Astrocyte (in vitro differentiated cells and primary cell): ENCODE results near the gene OTOP3. TPM values are rescaled to one million over a fixed set of nuclear protein-coding genes. Genes with fewer than 3 reads are reported as not detected.

ENCODE experiments used
- DNase-seq: peaks from one replicate; pipeline ENCODE4 v3.0.0-alpha.2; 2010; ENCODE audit warnings: low read depth
- FAIRE-seq: peaks from 2 replicates; lab custom pipeline; 2011; peaks lifted over from hg19 to GRCh38; lab: Jason Lieb, UNC
- H2AFZ ChIP-seq: 2 replicates; pipeline ENCODE4 v1.6.0; 2012; ENCODE audit warnings: low read depth, low read length, inconsistent platforms
- H3K27ac ChIP-seq: 2 replicates; pipeline ENCODE4 v1.5.1; 2011; ENCODE audit warnings: low read depth, low read length, inconsistent platforms
- H3K27me3 ChIP-seq: 2 replicates; pipeline ENCODE4 v1.6.0; 2011; ENCODE audit warnings: low read length, inconsistent platforms; ENCODE audit not compliant: insufficient read depth
- H3K36me3 ChIP-seq: 2 replicates; pipeline ENCODE4 v1.5.1; 2011; ENCODE audit warnings: low read length, inconsistent platforms; ENCODE audit not compliant: insufficient read depth
- H3K4me1 ChIP-seq: 2 replicates; pipeline ENCODE4 v1.5.1; 2011; ENCODE audit warnings: low read length, inconsistent platforms; ENCODE audit not compliant: insufficient read depth
- H3K4me2 ChIP-seq: 2 replicates; pipeline ENCODE4 v1.6.0; 2012; ENCODE audit warnings: low read length, inconsistent platforms
- H3K4me3 ChIP-seq: 2 replicates; pipeline ENCODE4 v1.5.1; 2011; ENCODE audit warnings: low read depth, mild to moderate bottlenecking, low read length, inconsistent platforms; ENCODE audit not compliant: insufficient read depth
- H3K79me2 ChIP-seq: 2 replicates; pipeline ENCODE4 v1.6.0; 2012; ENCODE audit warnings: mild to moderate bottlenecking, low read length, inconsistent platforms; ENCODE audit not compliant: insufficient read depth
- H3K9ac ChIP-seq: 2 replicates; pipeline ENCODE4 v1.6.0; 2012; ENCODE audit warnings: mild to moderate bottlenecking, low read length, inconsistent platforms
- H3K9me3 ChIP-seq: 2 replicates; pipeline ENCODE4 v1.5.1; 2012; ENCODE audit warnings: low read depth, mild to moderate bottlenecking, low read length, inconsistent platforms; ENCODE audit not compliant: insufficient read depth
- H4K20me1 ChIP-seq: 2 replicates; pipeline ENCODE4 v1.6.0; 2012; ENCODE audit warnings: low read length, inconsistent platforms; ENCODE audit not compliant: insufficient read depth
- H3K27ac Mint-ChIP-seq: one replicate; pipeline ENCODE4 v1.8.0; 2021; ENCODE audit warnings: mild to moderate bottlenecking, mixed read lengths; ENCODE audit not compliant: unreplicated experiment
- H3K27me3 Mint-ChIP-seq: one replicate; pipeline ENCODE4 v1.8.0; 2021; ENCODE audit warnings: low read depth, mixed read lengths; ENCODE audit not compliant: unreplicated experiment
- H3K36me3 Mint-ChIP-seq: one replicate; pipeline ENCODE4 v1.8.0; 2021; ENCODE audit warnings: low read depth, mixed read lengths; ENCODE audit not compliant: unreplicated experiment
- H3K4me1 Mint-ChIP-seq: one replicate; pipeline ENCODE4 v1.8.0; 2021; ENCODE audit warnings: low read depth, mixed read lengths; ENCODE audit not compliant: unreplicated experiment
- H3K4me3 Mint-ChIP-seq: one replicate; pipeline ENCODE4 v1.8.0; 2021; ENCODE audit warnings: mild to moderate bottlenecking, moderate library complexity, mixed read lengths; ENCODE audit not compliant: unreplicated experiment
- H3K9me3 Mint-ChIP-seq: one replicate; pipeline ENCODE4 v1.8.0; 2021; ENCODE audit warnings: mild to moderate bottlenecking, mixed read lengths; ENCODE audit not compliant: unreplicated experiment
- CTCF ChIP-seq: IDR thresholded peaks from 2 replicates; pipeline ENCODE4 v1.5.1; 2011; ENCODE audit warnings: low read depth, mild to moderate bottlenecking, inconsistent platforms, low read length, moderate library complexity; ENCODE audit not compliant: insufficient read depth
- EZH2 ChIP-seq: IDR thresholded peaks from 2 replicates; pipeline ENCODE4 v1.6.1; 2012; ENCODE audit warnings: mild to moderate bottlenecking, low read length, inconsistent platforms; ENCODE audit not compliant: insufficient read depth
- total RNA-seq: library from RNA; stranded (reverse); gene quantifications from 2 replicates; pipeline ENCODE4 v1.2.1, GENCODE V29; 2021

The OTOP3 gene
- total RNA-seq, 1 donor from 2014 or later = not detected

- DNase-seq = no peak
- H3K9me3 Mint-ChIP-seq = no peaks in the 10 kb centered on the region
- H3K9ac ChIP-seq = no peak overlapping the region
- H3K27me3 ChIP-seq = no peaks in the 10 kb centered on the region
- peaks cover 61% of the 10 kb centered on the region for H3K79me2 ChIP-seq
- peaks cover 7% of the 10 kb centered on the region for H3K4me1 ChIP-seq
- no peak overlapping the region for H3K4me2 ChIP-seq
- no peaks in the 10 kb centered on the region for H3K27me3 Mint-ChIP-seq
- no peak overlapping the region for H3K4me3 Mint-ChIP-seq
- H3K27ac ChIP-seq = no peak overlapping the region
- no peak overlapping the region for H3K4me3 ChIP-seq
- H4K20me1 ChIP-seq = peaks cover 67% of the 10 kb centered on the region
- peaks cover 6% of the 10 kb centered on the region for H3K36me3 ChIP-seq
- H3K36me3 Mint-ChIP-seq = peaks cover 12% of the 10 kb centered on the region
- H3K4me1 Mint-ChIP-seq = peaks cover 25% of the 10 kb centered on the region
- H3K9me3 ChIP-seq = no peaks in the 10 kb centered on the region
- H2AFZ ChIP-seq = no peak overlapping the region
- H3K27ac Mint-ChIP-seq = no peak overlapping the region
- TF ChIP-seq EZH2 (no peak), CTCF (no peak)
- FAIRE-seq = no peak
These were observed 60.1 kb downstream of the OTOP3 start for GRCh38 chr17:74995847-74996246.

GRCh38 chr17:74998783-74999182 lies 63.1 kb downstream of the OTOP3 start:
- peaks cover 19% of the 10 kb centered on the region for H3K36me3 Mint-ChIP-seq
- TF ChIP-seq CTCF (no peak), EZH2 (no peak)
- Histone ChIP-seq H2AFZ (no peak overlapping the region), H3K9ac (no peak overlapping the region), H3K4me1 (peaks cover 5% of the 10 kb centered on the region), H3K36me3 (peaks cover 10% of the 10 kb centered on the region), H3K4me3 (no peak overlapping the region), H3K79me2 (peaks cover 37% of the 10 kb centered on the region), H3K9me3 (no peaks in the 10 kb centered on the region), H3K27me3 (no peaks in the 10 kb centered on the region), H4K20me1 (peaks cover 54% of the 10 kb centered on the region), H3K27ac (no peak overlapping the region), H3K4me2 (no peak overlapping the region)
- no peak for FAIRE-seq
- H3K27ac Mint-ChIP-seq = no peak overlapping the region
- no peaks in the 10 kb centered on the region for H3K27me3 Mint-ChIP-seq
- H3K9me3 Mint-ChIP-seq = no peaks in the 10 kb centered on the region
- no peak overlapping the region for H3K4me3 Mint-ChIP-seq
- H3K4me1 Mint-ChIP-seq = peaks cover 14% of the 10 kb centered on the region
- no peak for DNase-seq

GRCh38 chr17:74999523-74999922 lies 63.8 kb downstream of the OTOP3 start:
- peaks cover 9% of the 10 kb centered on the region for H3K4me1 Mint-ChIP-seq
- no peak overlapping the region for H3K4me2 ChIP-seq
- no peaks in the 10 kb centered on the region for H3K27me3 Mint-ChIP-seq

More at GRCh38 chr17:74999523-74999922, 63.8 kb downstream of the OTOP3 start:
- Histone ChIP-seq H3K79me2 (peaks cover 30% of the 10 kb centered on the region), H3K9me3 (no peaks in the 10 kb centered on the region), H3K4me3 (no peak overlapping the region), H2AFZ (no peak overlapping the region), H3K27me3 (no peaks in the 10 kb centered on the region), H3K9ac (no peak overlapping the region), H3K27ac (no peak overlapping the region), H3K36me3 (peaks cover 12% of the 10 kb centered on the region), H4K20me1 (peaks cover 49% of the 10 kb centered on the region), H3K4me1 (no peaks in the 10 kb centered on the region)
- peaks cover 13% of the 10 kb centered on the region for H3K36me3 Mint-ChIP-seq
- FAIRE-seq = no peak
- H3K27ac Mint-ChIP-seq = no peak overlapping the region
- DNase-seq = no peak
- no peak overlapping the region for H3K4me3 Mint-ChIP-seq
- H3K9me3 Mint-ChIP-seq = no peaks in the 10 kb centered on the region
- TF ChIP-seq EZH2 (no peak), CTCF (no peak)

Other genes starting within 250 kb of the OTOP3 start
- not detected in 2 replicates for gene CD300LF, start 223.0 kb upstream of the OTOP3 start, total RNA-seq
- 0.77 TPM in 1 of 2 replicates, not detected in the other for gene RAB37, start 198.6 kb upstream of the OTOP3 start, total RNA-seq
- 27.9 and 36.3 TPM in 2 replicates for gene NHERF1, start 187.3 kb upstream of the OTOP3 start, total RNA-seq
- 58.4 and 61.8 TPM in 2 replicates for gene NAT9, start 159.6 kb upstream of the OTOP3 start, total RNA-seq
- gene GRIN2C, start 76.0 kb upstream of the OTOP3 start, total RNA-seq = 0.50 and 1.0 TPM in 2 replicates
- gene FDXR, start 62.9 kb upstream of the OTOP3 start, total RNA-seq = 30.8 and 34.2 TPM in 2 replicates
- not detected in 2 replicates for gene FADS6, start 42.3 kb upstream of the OTOP3 start, total RNA-seq
- 0.14 TPM in 1 of 2 replicates, not detected in the other for gene USH1G, start 12.6 kb upstream of the OTOP3 start, total RNA-seq
- not detected in 2 replicates for gene OTOP2, start 11.6 kb upstream of the OTOP3 start, total RNA-seq
- gene HID1, start 36.9 kb downstream of the OTOP3 start, total RNA-seq = 2.5 and 2.6 TPM in 2 replicates
- 59.1 and 62.9 TPM in 2 replicates for gene CDR2L, start 51.7 kb downstream of the OTOP3 start, total RNA-seq
- 23.8 and 24.4 TPM in 2 replicates for gene MRPL58, start 76.8 kb downstream of the OTOP3 start, total RNA-seq
- gene ATP5PD, start 111.1 kb downstream of the OTOP3 start, total RNA-seq = 238 and 239 TPM in 2 replicates
- gene KCTD2, start 111.3 kb downstream of the OTOP3 start, total RNA-seq = 17.1 and 18.6 TPM in 2 replicates
- 7.1 and 10.6 TPM in 2 replicates for gene SLC16A5, start 152.1 kb downstream of the OTOP3 start, total RNA-seq
- 11.5 and 11.9 TPM in 2 replicates for gene ARMC7, start 174.1 kb downstream of the OTOP3 start, total RNA-seq
- gene NT5C, start 195.8 kb downstream of the OTOP3 start, total RNA-seq = 23.7 and 29.5 TPM in 2 replicates
- 232 and 282 TPM in 2 replicates for gene JPT1, start 218.6 kb downstream of the OTOP3 start, total RNA-seq
- 413 and 449 TPM in 2 replicates for gene SUMO2, start 247.1 kb downstream of the OTOP3 start, total RNA-seq